ENCODE results near the gene PARP1.

Gene PARP1

DNA sequence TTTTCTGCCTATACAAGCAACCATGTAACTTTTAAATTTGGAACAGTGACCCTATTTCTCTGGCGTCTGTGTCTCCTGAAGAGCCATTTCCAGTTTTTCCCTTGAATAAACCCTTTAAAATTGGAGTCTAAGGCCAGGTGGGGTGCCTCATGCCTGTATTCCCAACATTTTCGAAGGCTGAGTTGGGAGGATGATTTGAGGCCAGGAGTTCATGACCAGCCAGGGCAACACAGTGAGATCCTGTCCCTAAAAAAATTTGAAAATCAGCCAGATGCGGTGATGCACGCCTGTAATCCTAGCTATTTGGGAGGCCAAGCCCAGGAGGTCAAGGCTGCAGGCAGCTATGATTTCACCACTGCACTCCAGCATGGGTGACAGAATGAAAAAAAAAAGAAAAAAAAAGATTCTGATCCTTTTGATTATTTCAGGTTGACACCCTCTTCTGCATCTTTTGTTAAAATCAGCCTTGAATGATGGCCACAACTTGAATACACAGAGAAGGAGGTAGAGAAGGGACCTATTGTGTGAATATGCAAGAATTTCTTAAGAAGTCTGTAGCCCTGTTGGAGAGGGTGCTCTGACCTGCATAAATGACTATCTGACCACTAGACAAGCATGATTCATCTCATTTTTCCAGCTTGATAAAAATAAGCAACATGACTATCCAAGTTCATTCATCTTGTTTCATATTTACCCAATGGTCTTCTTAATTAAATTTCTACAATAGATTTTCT, 40.2 kb upstream of the PARP1 start:
- Histone ChIP-seq H3K4me3 (ENCODE audit: insufficient read length, low read depth) (no peak overlapping the region), H3K9me3 (ENCODE audit: insufficient read depth, low read length) (no peaks in the 10 kb centered on the region), H3K27me3 (ENCODE audit: insufficient read depth, insufficient read length) (no peaks in the 10 kb centered on the region), H3K9ac (ENCODE audit: insufficient read length, low read depth) (no peak overlapping the region), H3K4me1 (ENCODE audit: insufficient read depth, insufficient read length) (no peaks in the 10 kb centered on the region), H3K36me3 (ENCODE audit: insufficient read depth, insufficient read length, low read length) (no peaks in the 10 kb centered on the region)
- TF ChIP-seq ZNF274 (IDR thresholded peaks at IDR 0.05; ENCODE audit: low read depth, low read length) (no peak), YY1 (IDR thresholded peaks at IDR 0.05; ENCODE audit: insufficient read depth, insufficient read length) (no peak), SUZ12 (IDR thresholded peaks at IDR 0.05; ENCODE audit: extremely low read depth, insufficient read depth, insufficient read length) (no peak)
- DNase-seq (ENCODE audit: low read depth, low spot score): no peak

DNA sequence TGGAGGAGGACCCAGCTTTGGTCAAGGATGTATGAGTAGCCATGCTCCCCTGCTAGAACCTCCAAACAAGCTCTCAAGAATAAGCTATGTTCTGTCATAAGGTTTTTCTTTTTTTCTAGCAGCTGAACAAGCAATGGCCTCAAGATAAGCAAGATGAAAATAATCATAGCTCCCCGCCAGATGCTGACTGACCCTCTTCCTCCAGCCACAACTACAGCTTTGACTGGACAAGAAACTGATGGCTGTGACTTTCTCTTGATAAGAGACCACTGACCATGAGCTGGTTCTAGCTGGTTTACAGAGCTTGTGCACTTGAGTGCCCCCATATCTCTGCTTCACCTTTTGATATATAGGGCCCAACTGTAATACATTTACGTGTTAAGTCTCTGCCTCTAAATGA, 38.2 kb upstream of the PARP1 start:
- H3K9me3 ChIP-seq (ENCODE audit: insufficient read depth, low read length): no peaks in the 10 kb centered on the region
- no peaks in the 10 kb centered on the region for H3K4me1 ChIP-seq (ENCODE audit: insufficient read depth, insufficient read length)
- H3K36me3 ChIP-seq (ENCODE audit: insufficient read depth, insufficient read length, low read length): no peaks in the 10 kb centered on the region
- no peaks in the 10 kb centered on the region for H3K27me3 ChIP-seq (ENCODE audit: insufficient read depth, insufficient read length)
- no peak overlapping the region for H3K9ac ChIP-seq (ENCODE audit: insufficient read length, low read depth)
- TF ChIP-seq SUZ12 (IDR thresholded peaks at IDR 0.05; ENCODE audit: extremely low read depth, insufficient read depth, insufficient read length) (no peak), YY1 (IDR thresholded peaks at IDR 0.05; ENCODE audit: insufficient read depth, insufficient read length) (no peak), ZNF274 (IDR thresholded peaks at IDR 0.05; ENCODE audit: low read depth, low read length) (no peak)
- no peak overlapping the region for H3K4me3 ChIP-seq (ENCODE audit: insufficient read length, low read depth)
- no peak for DNase-seq (ENCODE audit: low read depth, low spot score)

DNA sequence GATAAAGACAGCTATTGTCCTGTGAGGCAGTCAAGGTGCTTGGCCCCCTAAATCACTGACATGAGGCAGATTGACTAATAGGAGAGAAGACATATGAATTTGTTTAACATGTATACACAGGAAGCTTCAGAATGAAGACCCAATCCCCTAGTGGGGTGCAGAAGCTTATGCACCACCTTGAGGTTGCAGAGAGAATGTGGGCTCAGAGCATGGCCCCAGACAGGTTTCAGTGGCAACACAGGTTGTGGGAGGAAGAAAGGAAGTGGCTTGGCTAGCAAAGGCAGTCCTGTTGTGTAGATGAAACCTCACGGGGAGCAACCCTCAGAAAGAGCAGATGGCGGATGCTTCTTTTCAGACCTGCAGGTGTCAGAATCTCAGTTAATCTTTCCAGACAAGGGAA, 37.0 kb upstream of the PARP1 start:
- H3K36me3 ChIP-seq (ENCODE audit: insufficient read depth, insufficient read length, low read length): no peaks in the 10 kb centered on the region
- H3K27me3 ChIP-seq (ENCODE audit: insufficient read depth, insufficient read length): no peaks in the 10 kb centered on the region
- DNase-seq (ENCODE audit: low read depth, low spot score): no peak
- no peak overlapping the region for H3K9ac ChIP-seq (ENCODE audit: insufficient read length, low read depth)
- H3K9me3 ChIP-seq (ENCODE audit: insufficient read depth, low read length): no peaks in the 10 kb centered on the region
- H3K4me1 ChIP-seq (ENCODE audit: insufficient read depth, insufficient read length): no peaks in the 10 kb centered on the region
- TF ChIP-seq ZNF274 (IDR thresholded peaks at IDR 0.05; ENCODE audit: low read depth, low read length): no peak
- TF ChIP-seq YY1 (IDR thresholded peaks at IDR 0.05; ENCODE audit: insufficient read depth, insufficient read length): no peak
- no peak for TF ChIP-seq SUZ12 (IDR thresholded peaks at IDR 0.05; ENCODE audit: extremely low read depth, insufficient read depth, insufficient read length)
- H3K4me3 ChIP-seq (ENCODE audit: insufficient read length, low read depth): no peak overlapping the region

DNA sequence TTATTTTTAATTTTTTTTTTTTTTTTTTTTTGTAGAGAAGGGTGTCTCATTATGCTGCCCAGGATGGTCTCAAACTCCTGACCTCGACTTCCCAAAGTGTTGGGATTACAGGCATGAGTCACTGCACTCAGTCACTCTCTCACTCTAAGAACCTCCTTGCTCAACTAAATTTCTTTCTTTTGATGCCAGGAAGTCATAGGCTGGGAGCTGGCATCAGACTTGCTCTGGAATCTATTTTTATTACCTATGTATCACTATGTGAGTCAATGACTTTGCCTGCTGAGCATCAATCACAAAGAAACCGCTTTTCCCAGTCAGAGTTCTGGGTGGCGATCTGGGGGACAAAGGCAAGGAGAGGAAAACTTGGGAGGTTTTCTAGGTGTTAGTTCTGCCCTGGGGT, 35.5 kb upstream of the PARP1 start:
- no peak overlapping the region for H3K4me3 ChIP-seq (ENCODE audit: insufficient read length, low read depth)
- H3K9me3 ChIP-seq (ENCODE audit: insufficient read depth, low read length): no peaks in the 10 kb centered on the region
- TF ChIP-seq ZNF274 (IDR thresholded peaks at IDR 0.05; ENCODE audit: low read depth, low read length) (no peak), YY1 (IDR thresholded peaks at IDR 0.05; ENCODE audit: insufficient read depth, insufficient read length) (no peak), SUZ12 (IDR thresholded peaks at IDR 0.05; ENCODE audit: extremely low read depth, insufficient read depth, insufficient read length) (no peak)
- DNase-seq (ENCODE audit: low read depth, low spot score): no peak
- H3K36me3 ChIP-seq (ENCODE audit: insufficient read depth, insufficient read length, low read length): no peaks in the 10 kb centered on the region
- H3K27me3 ChIP-seq (ENCODE audit: insufficient read depth, insufficient read length): no peaks in the 10 kb centered on the region
- no peak overlapping the region for H3K9ac ChIP-seq (ENCODE audit: insufficient read length, low read depth)
- H3K4me1 ChIP-seq (ENCODE audit: insufficient read depth, insufficient read length): no peaks in the 10 kb centered on the region

DNA sequence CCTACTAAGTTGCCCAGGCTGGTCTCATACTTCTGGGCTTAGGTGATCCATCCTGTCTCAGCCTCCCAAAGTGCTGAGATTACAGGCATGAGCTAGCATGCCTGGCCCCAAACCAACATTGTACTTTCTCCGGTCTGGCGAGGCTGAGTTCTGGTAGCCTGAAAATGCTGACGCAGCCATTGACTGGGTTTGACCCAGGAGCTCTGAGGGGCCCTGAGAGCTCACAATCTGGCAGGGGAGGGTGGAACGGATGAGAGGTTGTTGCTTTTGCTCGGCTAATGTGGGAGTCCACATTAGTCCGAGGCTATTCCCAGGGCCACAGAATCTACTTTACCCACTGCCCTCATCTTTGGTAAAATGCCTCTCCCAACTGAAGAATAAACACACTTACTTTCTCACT, 35.1 kb upstream of the PARP1 start:
- no peaks in the 10 kb centered on the region for H3K36me3 ChIP-seq (ENCODE audit: insufficient read depth, insufficient read length, low read length)
- H3K9me3 ChIP-seq (ENCODE audit: insufficient read depth, low read length): no peaks in the 10 kb centered on the region
- DNase-seq (ENCODE audit: low read depth, low spot score): no peak
- H3K9ac ChIP-seq (ENCODE audit: insufficient read length, low read depth): no peak overlapping the region
- no peaks in the 10 kb centered on the region for H3K4me1 ChIP-seq (ENCODE audit: insufficient read depth, insufficient read length)
- TF ChIP-seq ZNF274 (IDR thresholded peaks at IDR 0.05; ENCODE audit: low read depth, low read length): no peak
- TF ChIP-seq YY1 (IDR thresholded peaks at IDR 0.05; ENCODE audit: insufficient read depth, insufficient read length): no peak
- TF ChIP-seq SUZ12 (IDR thresholded peaks at IDR 0.05; ENCODE audit: extremely low read depth, insufficient read depth, insufficient read length): no peak
- H3K4me3 ChIP-seq (ENCODE audit: insufficient read length, low read depth): no peak overlapping the region
- H3K27me3 ChIP-seq (ENCODE audit: insufficient read depth, insufficient read length): no peaks in the 10 kb centered on the region

DNA sequence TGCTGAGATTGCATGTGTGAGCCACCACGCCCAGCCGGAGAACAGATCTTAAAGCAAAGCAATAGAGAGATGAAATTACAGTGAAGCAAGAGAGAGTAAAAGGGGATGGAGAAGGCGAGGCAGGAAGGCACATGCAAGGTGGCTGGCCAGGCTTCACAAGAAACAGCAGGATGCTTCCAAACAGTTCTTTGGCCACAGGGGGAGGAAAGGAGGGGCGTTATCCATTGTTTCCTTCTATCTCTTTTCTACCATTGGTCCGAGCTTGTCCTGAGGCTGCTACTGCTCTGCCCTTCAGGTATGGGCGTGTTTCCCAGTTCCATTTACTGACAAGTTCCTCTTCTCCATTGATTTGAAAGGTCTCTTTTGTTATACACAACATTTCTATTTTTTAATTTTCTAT, 33.7 kb upstream of the PARP1 start:
- H3K9me3 ChIP-seq (ENCODE audit: insufficient read depth, low read length): no peaks in the 10 kb centered on the region
- no peak overlapping the region for H3K4me3 ChIP-seq (ENCODE audit: insufficient read length, low read depth)
- H3K9ac ChIP-seq (ENCODE audit: insufficient read length, low read depth): no peak overlapping the region
- DNase-seq (ENCODE audit: low read depth, low spot score): no peak
- no peaks in the 10 kb centered on the region for H3K4me1 ChIP-seq (ENCODE audit: insufficient read depth, insufficient read length)
- TF ChIP-seq SUZ12 (IDR thresholded peaks at IDR 0.05; ENCODE audit: extremely low read depth, insufficient read depth, insufficient read length) (no peak), YY1 (IDR thresholded peaks at IDR 0.05; ENCODE audit: insufficient read depth, insufficient read length) (no peak), ZNF274 (IDR thresholded peaks at IDR 0.05; ENCODE audit: low read depth, low read length) (no peak)
- H3K27me3 ChIP-seq (ENCODE audit: insufficient read depth, insufficient read length): no peaks in the 10 kb centered on the region
- no peaks in the 10 kb centered on the region for H3K36me3 ChIP-seq (ENCODE audit: insufficient read depth, insufficient read length, low read length)

DNA sequence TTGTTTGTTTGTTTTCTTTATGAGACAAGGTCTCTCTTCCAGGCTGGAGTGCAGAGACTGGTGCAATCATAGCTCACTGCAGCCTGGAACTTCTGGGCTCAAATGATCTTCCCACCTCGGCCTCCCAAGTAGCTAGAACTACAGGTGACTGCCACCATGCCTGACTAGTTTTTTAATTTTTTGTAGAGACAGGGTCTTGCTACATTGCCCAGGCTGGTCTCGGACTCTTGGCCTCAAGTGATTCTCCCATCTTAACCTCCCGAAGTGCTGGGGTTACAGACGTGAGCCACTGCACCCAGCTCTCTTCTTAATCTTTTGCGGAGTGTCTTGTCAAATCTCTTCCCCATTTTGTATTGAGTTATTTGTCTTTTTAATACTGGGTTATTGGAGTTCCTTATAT, 32.6 kb upstream of the PARP1 start:
- TF ChIP-seq SUZ12 (IDR thresholded peaks at IDR 0.05; ENCODE audit: extremely low read depth, insufficient read depth, insufficient read length): no peak
- TF ChIP-seq ZNF274 (IDR thresholded peaks at IDR 0.05; ENCODE audit: low read depth, low read length): no peak
- TF ChIP-seq YY1 (IDR thresholded peaks at IDR 0.05; ENCODE audit: insufficient read depth, insufficient read length): no peak
- no peaks in the 10 kb centered on the region for H3K4me1 ChIP-seq (ENCODE audit: insufficient read depth, insufficient read length)
- DNase-seq (ENCODE audit: low read depth, low spot score): no peak

More for the DNA sequence above, 32.6 kb upstream of the PARP1 start:
- Histone ChIP-seq H3K9ac (ENCODE audit: insufficient read length, low read depth) (no peak overlapping the region), H3K27me3 (ENCODE audit: insufficient read depth, insufficient read length) (no peaks in the 10 kb centered on the region), H3K4me3 (ENCODE audit: insufficient read length, low read depth) (no peak overlapping the region), H3K9me3 (ENCODE audit: insufficient read depth, low read length) (no peaks in the 10 kb centered on the region), H3K36me3 (ENCODE audit: insufficient read depth, insufficient read length, low read length) (no peaks in the 10 kb centered on the region)

All from NT2/D1 (cell line).